ENCODE results near the gene TECPR1.

TECPR1 gene

GRCh38 chr7:98242342-98242741, 9.7 kb downstream of the TECPR1 start:
- DNase-seq = no peak

DNA sequence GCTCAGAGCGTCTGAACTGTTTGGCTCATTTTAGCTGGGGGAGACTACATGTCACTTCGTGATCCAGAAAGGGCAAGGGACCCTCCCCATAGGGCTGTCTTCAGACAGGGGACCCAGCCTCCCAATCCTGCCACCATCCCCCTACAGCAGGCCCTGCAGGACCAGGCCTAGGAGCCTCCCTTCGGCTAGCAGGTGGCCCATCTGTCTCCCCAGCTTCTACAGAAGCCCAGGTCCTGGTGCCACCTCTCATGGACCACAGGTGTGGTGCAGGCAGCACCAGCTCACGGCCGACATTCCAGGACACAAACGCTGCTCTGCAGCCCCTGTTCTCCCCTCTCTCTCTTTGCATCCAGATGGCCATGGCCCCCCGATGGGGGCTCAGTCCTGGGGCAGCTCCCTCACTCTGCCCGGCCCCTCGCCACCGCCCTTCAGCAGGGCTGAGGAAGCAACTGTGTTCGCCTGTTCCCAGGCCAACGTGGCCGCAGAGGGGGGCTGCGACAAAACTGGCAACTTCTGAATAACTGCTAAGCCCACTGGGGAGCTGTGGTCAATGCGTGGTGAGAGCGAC, 10.3 kb downstream of the TECPR1 start:
- DNase-seq = no peak

DNA sequence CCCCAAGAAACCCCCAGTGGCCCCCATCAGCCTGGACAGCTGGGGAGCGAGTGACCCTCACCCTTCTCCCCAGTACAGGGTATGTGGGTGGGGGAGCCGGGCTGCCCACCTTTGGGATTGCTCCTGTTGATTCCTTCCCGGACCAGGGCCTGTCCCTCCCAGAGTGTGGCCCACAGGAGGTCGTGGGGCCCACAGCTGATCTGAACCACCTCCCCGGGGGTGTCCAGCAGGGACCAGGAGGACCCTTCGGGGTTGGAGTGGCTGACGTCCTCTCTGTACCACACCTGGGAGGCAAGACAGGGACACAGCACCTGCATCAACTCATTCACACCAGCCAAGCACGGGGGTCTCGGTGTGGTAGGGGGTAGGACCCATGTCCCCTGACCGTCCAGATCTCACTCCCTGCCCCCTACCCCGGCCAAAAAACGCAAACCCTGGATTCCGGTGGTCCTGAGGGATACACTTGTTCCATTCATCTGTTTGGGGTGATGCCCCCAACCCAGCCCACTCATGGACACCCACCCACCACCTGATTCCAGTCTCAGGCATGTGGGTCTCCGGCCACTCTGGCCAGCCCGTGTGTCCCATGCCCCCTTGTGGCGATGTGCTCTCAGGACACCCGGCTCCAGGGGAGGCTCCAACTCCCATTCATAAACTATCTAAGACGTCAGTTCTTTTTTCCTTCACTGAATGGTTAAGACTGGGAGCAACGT, 10.9 kb downstream of the TECPR1 start:
- DNase-seq = no peak

DNA sequence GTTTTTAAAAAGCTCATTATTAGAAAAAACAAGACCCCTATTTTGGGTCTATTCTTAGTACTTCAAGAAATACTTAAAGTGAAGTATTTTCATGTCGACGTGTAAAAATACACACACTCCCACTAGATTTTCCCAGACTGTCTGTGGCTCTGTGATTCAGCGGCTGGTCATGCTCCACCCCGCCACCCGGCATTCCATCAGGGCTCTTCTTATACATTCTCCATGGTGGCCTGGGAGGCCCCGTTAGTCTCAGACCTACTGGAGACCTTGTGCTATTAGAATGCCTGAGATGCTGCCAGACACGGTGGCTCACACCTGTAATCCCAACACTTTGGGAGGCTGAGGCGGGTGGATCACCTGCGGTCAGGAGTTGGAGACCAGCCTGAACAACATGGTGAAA, 13.1 kb downstream of the TECPR1 start:
- no peak for DNase-seq

DNA sequence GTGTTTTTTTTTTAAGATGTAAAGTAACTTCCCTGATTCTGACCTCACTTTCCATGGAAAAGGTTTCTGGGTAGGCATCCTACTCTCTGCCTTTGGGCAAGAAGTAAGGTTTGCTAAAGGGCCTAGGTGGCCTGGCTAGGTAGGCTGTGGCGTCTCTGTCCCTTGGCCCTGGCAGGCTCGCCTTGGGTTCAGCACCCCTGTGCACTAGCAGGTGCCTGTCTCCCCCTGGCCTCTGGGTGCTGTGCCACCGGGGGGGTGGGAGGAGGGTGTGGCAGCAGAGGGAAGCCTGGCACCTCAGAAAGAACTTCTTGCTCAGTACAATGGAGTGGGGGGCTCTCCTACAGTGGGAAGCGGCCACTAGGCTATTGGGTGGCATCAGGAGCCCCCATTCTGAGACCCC, 14.0 kb downstream of the TECPR1 start:
- no peak for DNase-seq

GRCh38 chr7:98236355-98237185, 15.5 kb downstream of the TECPR1 start:
- DNase-seq = no peak

- no peak for DNase-seq
These were observed 16.1 kb downstream of the TECPR1 start for GRCh38 chr7:98235901-98236300.

DNA sequence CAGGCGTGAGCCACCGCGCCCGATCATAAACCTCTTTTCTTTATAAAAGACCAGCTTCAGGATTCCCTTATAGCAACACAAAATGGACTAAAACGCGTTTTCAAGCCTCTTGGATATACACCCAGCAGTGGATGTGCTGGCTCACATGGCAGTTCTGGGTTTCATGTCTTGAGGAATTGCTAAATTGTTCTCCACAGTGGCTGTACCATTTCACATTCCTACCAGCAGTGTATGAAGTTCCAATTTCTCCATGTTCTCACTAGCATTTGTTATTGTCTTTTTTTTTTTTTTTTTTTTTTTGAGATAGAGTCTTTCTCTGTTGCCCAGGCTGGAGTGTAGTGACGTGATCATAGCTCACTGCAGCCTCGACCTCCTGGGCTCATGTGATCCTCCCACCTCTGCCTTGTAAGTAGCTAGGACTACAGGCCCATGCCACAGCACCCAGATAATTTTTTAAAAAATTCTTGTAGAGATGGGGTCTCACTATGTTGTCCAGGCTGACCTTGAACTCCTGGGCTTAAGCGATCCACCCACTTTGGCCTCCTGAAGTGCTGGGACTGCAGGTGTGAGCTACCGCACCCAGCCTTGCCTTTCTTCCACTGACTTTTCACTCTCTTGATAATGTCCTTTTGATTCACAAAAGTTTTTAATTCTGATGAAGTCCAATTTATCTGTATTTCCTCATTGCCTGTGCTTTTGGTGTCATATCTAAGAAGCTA, 17.4 kb downstream of the TECPR1 start:
- DNase-seq = no peak

DNA sequence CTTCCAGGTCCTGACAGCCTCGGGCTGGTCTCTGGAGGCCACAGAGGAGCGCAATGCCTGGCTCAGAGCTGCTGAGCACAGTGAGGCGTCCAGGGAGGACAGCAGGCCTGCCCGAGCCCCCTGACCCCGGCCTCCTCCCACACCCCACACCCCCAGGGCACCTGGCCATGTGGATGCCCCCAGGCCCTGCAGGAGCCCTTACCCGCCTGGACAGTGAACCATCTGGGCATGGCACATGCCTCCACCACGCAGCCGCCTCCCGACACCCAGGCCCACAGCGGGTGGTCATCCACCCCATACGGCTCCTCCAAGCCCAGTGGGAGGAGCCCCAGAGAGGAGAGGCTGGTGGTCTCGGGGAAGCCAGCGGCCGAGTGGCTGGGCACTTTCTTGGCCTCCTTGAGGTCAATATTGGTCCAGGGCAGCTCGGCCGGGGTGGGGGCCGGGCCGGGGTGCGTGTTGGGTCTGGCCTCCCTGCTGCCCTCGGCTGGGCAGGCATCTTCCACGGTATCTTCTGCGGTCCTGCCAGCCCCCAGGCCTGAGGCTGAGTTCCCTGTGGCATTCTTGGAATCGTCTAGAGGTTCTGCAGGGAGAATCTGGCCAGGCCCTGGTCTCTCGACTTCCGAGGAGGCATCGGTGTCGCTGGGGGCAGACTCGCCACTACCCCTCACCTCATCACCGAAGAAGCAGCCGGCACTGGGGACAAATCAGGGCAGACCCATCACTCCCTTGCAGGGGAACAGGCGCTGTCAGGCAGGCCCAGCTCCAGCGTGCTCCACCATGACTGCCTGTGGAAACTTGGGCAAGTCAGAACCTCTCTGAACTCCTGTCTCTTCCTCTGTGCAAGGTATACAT, 18.6 kb downstream of the TECPR1 start:
- no peak for DNase-seq

DNA sequence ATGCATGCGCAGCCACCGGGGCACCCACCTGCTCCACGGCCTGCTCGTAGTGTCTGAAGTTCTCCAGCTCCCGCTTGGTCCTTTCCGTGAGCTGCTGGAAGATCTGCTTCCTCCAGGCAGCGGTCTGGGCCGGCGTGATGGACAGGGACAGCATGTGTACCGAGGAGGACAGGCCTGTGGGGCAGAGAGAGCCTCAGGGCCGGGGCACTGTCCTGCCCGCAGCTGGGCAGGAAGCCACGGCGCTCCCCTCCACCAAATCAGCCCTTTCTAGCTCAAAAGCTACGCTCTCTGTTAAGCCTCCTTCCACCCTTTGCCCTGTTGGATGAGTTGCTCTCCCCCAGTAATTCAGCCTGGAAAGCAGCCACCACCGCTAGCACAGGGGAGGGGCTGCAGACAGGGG, 19.2 kb downstream of the TECPR1 start:
- DNase-seq = no peak

GRCh38 chr7:98232263-98232585, 19.8 kb downstream of the TECPR1 start:
- DNase-seq = no peak

DNA sequence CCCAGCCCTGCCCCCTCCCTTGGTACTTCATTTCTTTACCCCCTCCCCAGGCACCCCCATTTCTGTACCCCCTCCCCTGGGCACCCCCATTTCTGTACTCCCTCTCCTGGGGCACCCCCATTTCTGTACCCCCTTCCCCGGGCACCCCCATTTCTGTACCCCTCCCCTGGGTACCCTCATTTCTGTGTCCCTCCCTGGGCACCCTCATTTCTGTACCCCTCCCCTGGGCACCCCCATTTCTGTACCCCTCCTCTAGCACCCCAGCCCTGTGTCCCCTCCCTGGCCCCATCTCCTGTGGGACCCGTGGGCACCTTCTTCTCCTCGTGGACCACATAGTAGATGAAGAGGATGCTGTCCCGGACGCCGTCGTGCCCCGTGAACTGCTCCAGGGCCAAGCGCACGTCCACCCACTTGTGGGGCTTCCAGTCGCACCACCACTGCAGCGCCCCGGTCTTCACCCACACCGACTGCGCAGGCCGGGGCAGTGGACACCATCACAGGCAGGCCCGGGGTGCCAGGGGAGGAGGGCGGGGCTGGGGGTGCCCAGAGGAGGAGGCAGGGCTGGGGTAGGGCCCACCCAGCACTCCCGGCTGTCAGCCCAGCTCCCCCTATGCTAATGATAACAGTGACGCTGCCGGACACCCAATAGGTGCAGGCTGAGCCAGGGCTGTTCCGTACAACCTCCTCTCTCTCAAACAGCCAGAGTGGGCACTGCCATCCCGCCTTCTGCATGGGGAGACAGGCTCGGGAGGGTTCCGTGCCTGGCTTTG, 20.4 kb downstream of the TECPR1 start:
- DNase-seq = no peak

GRCh38 chr7:98230746-98231471, 21.1 kb downstream of the TECPR1 start:
- DNase-seq = no peak

DNA sequence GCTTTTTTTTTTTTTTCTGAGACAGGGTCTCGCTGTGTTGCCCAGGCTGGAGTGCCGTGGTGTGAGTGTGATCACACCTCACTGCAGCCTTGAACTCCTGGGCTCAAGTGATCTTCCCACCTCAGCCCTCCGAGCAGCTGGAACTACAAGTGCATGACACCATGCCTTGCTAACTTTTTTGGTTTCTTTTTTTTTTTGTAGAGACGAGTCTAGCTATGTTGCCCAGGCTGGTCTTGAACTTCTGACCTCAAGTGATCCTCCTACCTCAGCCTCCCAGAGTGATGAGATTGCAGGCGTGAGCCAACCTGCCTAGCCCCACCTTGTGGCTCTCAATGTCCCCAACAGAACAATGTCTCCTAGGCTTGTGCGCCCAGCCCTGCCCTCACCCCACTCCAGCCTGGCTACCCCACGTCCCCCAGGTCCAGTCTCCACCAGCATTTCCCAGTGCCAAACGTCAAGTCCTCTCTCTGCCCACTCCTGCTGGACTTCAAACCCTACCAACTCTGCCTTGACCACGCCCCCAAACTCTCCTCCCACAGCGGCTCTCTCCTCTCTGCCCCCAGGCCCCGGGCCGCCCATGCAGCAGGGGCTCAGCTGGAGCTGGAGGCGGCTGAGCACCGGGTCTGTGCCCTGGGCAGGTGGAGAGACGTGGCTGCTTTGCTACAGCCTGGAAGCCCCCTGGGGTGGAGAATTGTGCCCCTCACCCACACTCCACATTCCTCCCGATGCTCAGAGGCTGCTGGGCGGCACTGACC, 21.9 kb downstream of the TECPR1 start:
- DNase-seq = no peak

- DNase-seq = no peak
These were observed 22.6 kb downstream of the TECPR1 start for GRCh38 chr7:98229441-98229840.

DNA sequence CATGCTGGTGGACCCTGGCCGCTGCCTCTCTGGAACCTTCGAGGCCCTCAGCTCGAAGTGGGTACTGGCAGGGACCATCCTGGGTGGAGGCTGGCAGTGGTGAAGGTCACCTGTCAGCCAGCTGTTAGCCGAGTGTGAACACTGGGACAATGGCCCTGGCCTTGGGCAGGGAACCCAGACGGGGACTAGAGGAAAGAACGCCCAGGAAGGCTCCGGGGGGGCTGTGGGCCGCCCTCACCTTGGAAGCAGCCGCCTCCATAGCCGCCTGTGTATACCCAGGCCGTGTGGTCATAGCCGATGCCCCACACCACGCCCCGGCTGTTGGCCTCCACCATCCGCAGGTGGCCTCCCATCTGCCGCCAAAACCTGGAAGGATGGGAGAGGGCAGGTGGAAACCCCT, 23.2 kb downstream of the TECPR1 start:
- DNase-seq = no peak

GRCh38 chr7:98227939-98228338, 24.1 kb downstream of the TECPR1 start:
- DNase-seq = no peak

- DNase-seq = no peak
These were observed 26.0 kb downstream of the TECPR1 start for GRCh38 chr7:98225913-98226614.

DNA sequence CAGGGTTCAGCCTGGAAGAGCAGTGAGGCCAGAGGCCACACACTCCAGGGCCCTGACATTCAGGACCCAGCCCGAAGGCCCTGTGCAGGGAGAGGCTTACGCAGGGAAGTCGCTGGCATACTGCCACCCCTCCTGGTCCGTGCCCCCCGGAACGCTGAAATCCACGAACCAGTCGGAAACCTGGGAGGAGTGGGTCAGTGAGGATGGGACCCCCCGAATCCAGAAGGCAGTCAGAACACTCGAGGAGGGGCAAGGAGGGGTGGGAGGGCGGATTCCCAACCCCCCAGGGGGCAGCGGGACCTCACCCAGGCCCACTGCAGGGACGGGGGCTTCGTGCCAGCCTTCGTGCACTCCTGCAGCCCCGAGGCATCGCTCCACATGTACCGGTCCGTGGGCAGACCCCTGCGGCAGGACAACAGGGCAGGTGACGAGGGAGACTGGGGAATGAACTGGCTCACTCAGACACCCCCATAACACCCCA, 27.3 kb downstream of the TECPR1 start:
- no peak for DNase-seq

Measured in T1000 (cell line).